ENCODE data around the gene ZC3H12A.

The ZC3H12A gene

GRCh38 chr1:37453647-37454046, 20.7 kb upstream of the ZC3H12A start:
- Histone ChIP-seq H3K27ac (ENCODE audit: low read depth, low read length) (no peak overlapping the region), H3K9me2 (replicated peaks; ENCODE audit: control insufficient read depth, low read length) (no peaks in the 10 kb centered on the region)

GRCh38 chr1:37455516-37455915, 18.9 kb upstream of the ZC3H12A start:
- no peaks in the 10 kb centered on the region for H3K9me3 ChIP-seq (ENCODE audit: control insufficient read depth, insufficient read depth, low read length)
- TF ChIP-seq EZH2phosphoT487 (IDR thresholded peaks at IDR 0.05; ENCODE audit: borderline replicate concordance, low read length) (no peak), CTCF (IDR thresholded peaks at IDR 0.05; ENCODE audit: low read depth, low read length, poor library complexity, severe bottlenecking) (no peak)
- no peaks in the 10 kb centered on the region; the same call in 1 of the 2 replicates for H4K20me1 ChIP-seq (ENCODE audit: control insufficient read depth, insufficient read depth, low read depth, low read length)
- no peaks in the 10 kb centered on the region for H3F3A ChIP-seq (ENCODE audit: control insufficient read depth, insufficient read depth)
- H3K27ac ChIP-seq (ENCODE audit: low read depth, low read length): no peak overlapping the region
- no peaks in the 10 kb centered on the region for H3K36me3 ChIP-seq (ENCODE audit: control insufficient read depth, low read length)
- H3K79me2 ChIP-seq (ENCODE audit: control insufficient read depth, low read length): no peaks in the 10 kb centered on the region
- no peak overlapping the region for H3K4me2 ChIP-seq (ENCODE audit: low read length)
- H3K27me3 ChIP-seq (ENCODE audit: control insufficient read depth, low read length): 0 out of 2 replicates have a peak, but pooled peaks cover 4% of the 10 kb centered on the region
- H3K9me2 ChIP-seq (replicated peaks; ENCODE audit: control insufficient read depth, low read length): no peaks in the 10 kb centered on the region
- peaks cover 1% of the 10 kb centered on the region for H3K4me1 ChIP-seq (ENCODE audit: control insufficient read depth, low read length)
- no peak overlapping the region for H3K4me3 ChIP-seq (ENCODE audit: low read length)

More at GRCh38 chr1:37453647-37454046, 20.7 kb upstream of the ZC3H12A start:
- H3K27me3 ChIP-seq (ENCODE audit: control insufficient read depth, low read length): 0 out of 2 replicates have a peak, but pooled peaks cover 4% of the 10 kb centered on the region
- no peak for TF ChIP-seq EZH2phosphoT487 (IDR thresholded peaks at IDR 0.05; ENCODE audit: borderline replicate concordance, low read length)
- no peak for TF ChIP-seq CTCF (IDR thresholded peaks at IDR 0.05; ENCODE audit: low read depth, low read length, poor library complexity, severe bottlenecking)
- no peaks in the 10 kb centered on the region for H3K36me3 ChIP-seq (ENCODE audit: control insufficient read depth, low read length)
- H3K4me1 ChIP-seq (ENCODE audit: control insufficient read depth, low read length): peaks cover 13% of the 10 kb centered on the region
- no peaks in the 10 kb centered on the region for H3K79me2 ChIP-seq (ENCODE audit: control insufficient read depth, low read length)
- H3K4me2 ChIP-seq (ENCODE audit: low read length): no peak overlapping the region
- H3F3A ChIP-seq (ENCODE audit: control insufficient read depth, insufficient read depth): no peaks in the 10 kb centered on the region
- H3K9me3 ChIP-seq (ENCODE audit: control insufficient read depth, insufficient read depth, low read length): no peaks in the 10 kb centered on the region
- no peak overlapping the region for H3K4me3 ChIP-seq (ENCODE audit: low read length)
- no peaks in the 10 kb centered on the region; the same call in 1 of the 2 replicates for H4K20me1 ChIP-seq (ENCODE audit: control insufficient read depth, insufficient read depth, low read depth, low read length)

GRCh38 chr1:37456614-37457013, 17.8 kb upstream of the ZC3H12A start:
- H4K20me1 ChIP-seq (ENCODE audit: control insufficient read depth, insufficient read depth, low read depth, low read length): no peaks in the 10 kb centered on the region; the same call in 1 of the 2 replicates
- no peak overlapping the region for H3K4me2 ChIP-seq (ENCODE audit: low read length)
- no peak for TF ChIP-seq CTCF (IDR thresholded peaks at IDR 0.05; ENCODE audit: low read depth, low read length, poor library complexity, severe bottlenecking)
- TF ChIP-seq EZH2phosphoT487 (IDR thresholded peaks at IDR 0.05; ENCODE audit: borderline replicate concordance, low read length): no peak
- no peaks in the 10 kb centered on the region for H3K9me2 ChIP-seq (replicated peaks; ENCODE audit: control insufficient read depth, low read length)
- 0 out of 2 replicates have a peak, but pooled peaks cover 4% of the 10 kb centered on the region for H3K27me3 ChIP-seq (ENCODE audit: control insufficient read depth, low read length)
- H3K4me1 ChIP-seq (ENCODE audit: control insufficient read depth, low read length): no peaks in the 10 kb centered on the region
- H3K4me3 ChIP-seq (ENCODE audit: low read length): no peak overlapping the region
- H3F3A ChIP-seq (ENCODE audit: control insufficient read depth, insufficient read depth): no peaks in the 10 kb centered on the region
- H3K36me3 ChIP-seq (ENCODE audit: control insufficient read depth, low read length): no peaks in the 10 kb centered on the region
- H3K9me3 ChIP-seq (ENCODE audit: control insufficient read depth, insufficient read depth, low read length): no peaks in the 10 kb centered on the region
- no peaks in the 10 kb centered on the region for H3K79me2 ChIP-seq (ENCODE audit: control insufficient read depth, low read length)
- no peak overlapping the region for H3K27ac ChIP-seq (ENCODE audit: low read depth, low read length)
